OCI-LY1 (cell line): ENCODE results near the gene PSAT1.

Source experiments
- H2AFZ ChIP-seq: fragments of 200-600 bp; sonication (generic), shearing (Covaris generic); 2 replicates; pipeline ENCODE4 v1.6.0; 2014; ENCODE audit warnings: antibody characterized with exemption, mild to moderate bottlenecking, low read length
- H3F3A ChIP-seq: fragments of 200-600 bp; sonication (generic), shearing (Covaris generic); 2 replicates; pipeline ENCODE4 v1.6.0; 2014; ENCODE audit warnings: mild to moderate bottlenecking, antibody characterized with exemption, low read length, moderate library complexity; ENCODE audit not compliant: insufficient read depth
- H3K27ac ChIP-seq: fragments of 200-600 bp; sonication (generic); 2 replicates; pipeline ENCODE4 v1.5.1; 2014; ENCODE audit warnings: low read length, mixed run types, mild to moderate bottlenecking, low read depth; ENCODE audit not compliant: poor library complexity, severe bottlenecking
- H3K27me3 ChIP-seq: fragments of 200-600 bp; sonication (generic); 2 replicates; pipeline ENCODE4 v1.6.0; 2014; ENCODE audit warnings: antibody characterized with exemption, mild to moderate bottlenecking, low read length, moderate library complexity; ENCODE audit not compliant: insufficient read depth
- H3K36me3 ChIP-seq: fragments of 200-600 bp; sonication (generic); 2 replicates; pipeline ENCODE4 v1.6.1; 2014; ENCODE audit warnings: mild to moderate bottlenecking, antibody characterized with exemption, low read length, moderate library complexity, mixed read lengths; ENCODE audit not compliant: insufficient read depth
- H3K4me1 ChIP-seq: fragments of 200-600 bp; sonication (generic); 2 replicates; pipeline ENCODE4 v1.5.1; 2014; ENCODE audit warnings: mild to moderate bottlenecking, low read length, moderate library complexity; ENCODE audit not compliant: insufficient read depth, severe bottlenecking
- H3K4me2 ChIP-seq: fragments of 200-600 bp; sonication (generic), shearing (Covaris generic); 2 replicates; pipeline ENCODE4 v1.6.1; 2014; ENCODE audit warnings: low read length
- H3K4me3 ChIP-seq: fragments of 200-600 bp; sonication (generic); 2 replicates; pipeline ENCODE4 v1.5.1; 2014; ENCODE audit warnings: low read length, low read depth, mild to moderate bottlenecking, mixed read lengths; ENCODE audit not compliant: poor library complexity, severe bottlenecking
- H3K79me2 ChIP-seq: fragments of 200-600 bp; shearing (Covaris generic); 2 replicates; pipeline ENCODE4 v1.6.1; 2016; ENCODE audit warnings: mixed run types, low read length, mixed read lengths; ENCODE audit not compliant: insufficient read depth
- H3K9ac ChIP-seq: fragments of 200-600 bp; sonication (generic), shearing (Covaris generic); 2 replicates; pipeline ENCODE4 v1.6.1; 2014; ENCODE audit warnings: mild to moderate bottlenecking, low read length, mixed read lengths
- H3K9me2 ChIP-seq: fragments of 200-600 bp; sonication (generic), shearing (Covaris generic); 2 replicates; pipeline ENCODE4 v1.6.1; 2014; ENCODE audit warnings: low read depth, mild to moderate bottlenecking, low read length, mixed read lengths
- H3K9me3 ChIP-seq: fragments of 200-600 bp; shearing (Covaris generic); 2 replicates; pipeline ENCODE4 v1.6.1; 2014; ENCODE audit warnings: low read length, mixed read lengths
- H4K20me1 ChIP-seq: fragments of 200-600 bp; sonication (generic), shearing (Covaris generic); 2 replicates; pipeline ENCODE4 v1.6.0; 2016; ENCODE audit warnings: mild to moderate bottlenecking, low read length; ENCODE audit not compliant: insufficient read depth
- EZH2 ChIP-seq: fragments of 200-600 bp; sonication (generic), shearing (Covaris generic); IDR thresholded peaks from 2 replicates; pipeline ENCODE4 v1.8.0; 2017; ENCODE audit warnings: borderline replicate concordance, mixed run types, mild to moderate bottlenecking, antibody characterized with exemption, low read length, moderate library complexity, mixed read lengths
- TF ChIP-seq, protein P1 (sequence below): fragments of 200-600 bp; sonication (generic), shearing (Covaris generic); IDR thresholded peaks from 2 replicates; pipeline ENCODE4 v1.5.1; 2017; ENCODE audit warnings: mild to moderate bottlenecking, antibody characterized with exemption, low read length, moderate library complexity, mixed read lengths

PSAT1 gene

DNA sequence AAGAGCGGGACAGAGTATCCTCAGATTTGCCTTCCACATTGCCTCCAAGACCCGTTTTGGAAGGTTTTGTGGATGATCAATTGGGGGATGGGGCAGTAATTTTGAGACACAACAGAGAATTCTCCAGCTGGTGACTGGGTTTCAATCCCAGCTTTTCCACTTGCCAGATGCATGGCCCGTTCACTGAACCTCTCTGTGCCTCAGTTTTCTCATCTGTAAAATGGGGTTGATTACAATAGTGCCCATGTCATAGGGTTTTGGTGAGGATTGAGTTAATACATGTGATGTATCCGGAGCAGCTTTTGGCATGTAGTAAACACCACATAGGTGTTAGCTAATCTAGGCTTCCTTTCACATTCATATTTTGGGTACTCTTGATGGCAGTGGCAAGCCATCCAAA lies 59.7 kb downstream of the PSAT1 start:
- Histone ChIP-seq H3K36me3 (no peaks in the 10 kb centered on the region), H3K9ac (no peak overlapping the region), H3K4me1 (peaks cover 6% of the 10 kb centered on the region), H3K4me2 (no peak overlapping the region), H4K20me1 (no peaks in the 10 kb centered on the region), H3K9me2 (no peaks in the 10 kb centered on the region), H3K4me3 (no peak overlapping the region), H3K27ac (no peak overlapping the region), H3F3A (no peaks in the 10 kb centered on the region), H2AFZ (no peak overlapping the region), H3K27me3 (no peaks in the 10 kb centered on the region), H3K9me3 (no peaks in the 10 kb centered on the region), H3K79me2 (no peaks in the 10 kb centered on the region)
- TF ChIP-seq EZH2: no peak
- TF ChIP-seq, protein P1, sequence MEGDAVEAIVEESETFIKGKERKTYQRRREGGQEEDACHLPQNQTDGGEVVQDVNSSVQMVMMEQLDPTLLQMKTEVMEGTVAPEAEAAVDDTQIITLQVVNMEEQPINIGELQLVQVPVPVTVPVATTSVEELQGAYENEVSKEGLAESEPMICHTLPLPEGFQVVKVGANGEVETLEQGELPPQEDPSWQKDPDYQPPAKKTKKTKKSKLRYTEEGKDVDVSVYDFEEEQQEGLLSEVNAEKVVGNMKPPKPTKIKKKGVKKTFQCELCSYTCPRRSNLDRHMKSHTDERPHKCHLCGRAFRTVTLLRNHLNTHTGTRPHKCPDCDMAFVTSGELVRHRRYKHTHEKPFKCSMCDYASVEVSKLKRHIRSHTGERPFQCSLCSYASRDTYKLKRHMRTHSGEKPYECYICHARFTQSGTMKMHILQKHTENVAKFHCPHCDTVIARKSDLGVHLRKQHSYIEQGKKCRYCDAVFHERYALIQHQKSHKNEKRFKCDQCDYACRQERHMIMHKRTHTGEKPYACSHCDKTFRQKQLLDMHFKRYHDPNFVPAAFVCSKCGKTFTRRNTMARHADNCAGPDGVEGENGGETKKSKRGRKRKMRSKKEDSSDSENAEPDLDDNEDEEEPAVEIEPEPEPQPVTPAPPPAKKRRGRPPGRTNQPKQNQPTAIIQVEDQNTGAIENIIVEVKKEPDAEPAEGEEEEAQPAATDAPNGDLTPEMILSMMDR: no peak

DNA sequence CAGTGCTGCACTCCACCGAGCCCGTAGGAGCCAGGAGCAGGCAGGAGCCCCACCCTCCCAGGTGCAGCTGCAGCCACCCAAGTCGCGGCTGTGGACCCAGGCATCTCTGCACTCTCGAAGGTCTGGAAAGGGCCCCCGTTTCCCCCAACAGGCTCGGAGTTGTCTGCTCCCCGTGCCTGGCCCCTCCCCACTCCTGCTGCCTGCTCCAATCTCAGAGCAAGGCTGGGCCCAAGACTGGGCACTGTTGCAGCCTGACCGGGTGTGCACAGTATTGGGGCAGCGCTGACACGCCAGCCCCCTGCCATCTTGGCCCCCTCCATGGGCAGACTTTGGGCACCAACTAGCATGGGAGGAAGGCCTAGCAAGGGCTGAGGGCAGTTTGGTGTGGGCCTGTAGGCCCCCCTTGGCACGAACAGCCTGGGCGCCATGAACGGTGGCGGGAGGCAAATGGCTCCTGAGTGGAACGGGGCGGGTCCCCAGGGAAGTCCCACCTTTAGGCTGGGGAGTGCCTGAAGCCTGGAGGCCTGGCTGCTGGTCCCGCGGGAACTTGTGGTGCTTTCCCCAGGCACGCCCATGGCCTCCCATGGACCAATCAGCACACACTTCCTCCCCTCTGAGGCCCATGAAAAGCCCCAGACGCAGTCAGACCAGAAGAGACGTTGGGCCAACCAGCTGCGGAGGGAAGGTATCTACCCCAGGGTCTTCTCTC lies 60.4 kb downstream of the PSAT1 start:
- no peak overlapping the region for H2AFZ ChIP-seq
- no peak overlapping the region for H3K4me2 ChIP-seq
- H4K20me1 ChIP-seq: no peaks in the 10 kb centered on the region
- peaks cover 6% of the 10 kb centered on the region for H3K4me1 ChIP-seq
- no peaks in the 10 kb centered on the region for H3K9me3 ChIP-seq
- H3K9ac ChIP-seq: no peak overlapping the region
- no peaks in the 10 kb centered on the region for H3K27me3 ChIP-seq
- H3F3A ChIP-seq: no peaks in the 10 kb centered on the region
- TF ChIP-seq EZH2: no peak
- TF ChIP-seq, protein P1: no peak
- H3K27ac ChIP-seq: no peak overlapping the region
- no peak overlapping the region for H3K4me3 ChIP-seq
- no peaks in the 10 kb centered on the region for H3K9me2 ChIP-seq
- H3K79me2 ChIP-seq: no peaks in the 10 kb centered on the region
- no peaks in the 10 kb centered on the region for H3K36me3 ChIP-seq

DNA sequence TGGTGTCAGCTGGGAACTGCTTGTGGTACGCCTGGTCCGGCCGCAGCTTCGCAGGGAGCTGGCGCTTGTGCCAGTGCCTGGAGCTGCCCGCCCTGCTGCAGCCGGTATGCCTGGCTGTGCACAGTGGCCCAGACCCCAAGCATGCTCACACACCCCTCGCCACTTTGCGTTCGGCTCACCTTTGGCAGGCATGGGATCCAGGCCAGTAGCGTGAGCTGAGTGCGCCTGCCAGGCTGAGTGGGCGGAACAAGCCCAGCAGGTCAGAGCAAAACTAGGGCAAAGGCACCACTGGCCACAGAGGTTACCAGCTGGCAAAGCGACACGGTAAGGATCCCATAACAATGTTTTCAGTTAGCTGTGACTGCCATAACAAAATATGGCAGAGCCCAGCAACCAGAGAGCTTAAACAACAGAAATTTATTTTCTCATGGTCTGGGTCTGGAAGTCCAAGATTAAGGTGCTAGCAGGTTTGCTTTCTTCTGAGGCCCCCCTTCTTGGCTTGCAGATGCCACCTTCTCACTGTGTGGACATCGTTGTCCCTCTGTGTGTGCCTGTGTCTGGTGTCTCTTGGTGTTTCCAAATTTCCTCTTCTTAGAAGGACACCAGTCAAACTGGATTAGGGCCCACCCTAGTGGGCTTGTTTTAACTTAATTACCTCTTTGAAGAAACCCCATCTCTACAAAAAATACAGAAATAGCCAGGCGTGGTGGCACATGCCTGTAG lies 61.6 kb downstream of the PSAT1 start:
- H2AFZ ChIP-seq: no peak overlapping the region
- H3K27ac ChIP-seq: no peak overlapping the region
- no peak for TF ChIP-seq EZH2
- TF ChIP-seq, protein P1: no peak
- no peaks in the 10 kb centered on the region for H3K9me3 ChIP-seq
- H3K79me2 ChIP-seq: no peaks in the 10 kb centered on the region
- H3K4me2 ChIP-seq: no peak overlapping the region
- H3K4me3 ChIP-seq: no peak overlapping the region
- H4K20me1 ChIP-seq: no peaks in the 10 kb centered on the region
- H3K36me3 ChIP-seq: no peaks in the 10 kb centered on the region
- H3K4me1 ChIP-seq: peaks cover 6% of the 10 kb centered on the region
- H3K27me3 ChIP-seq: no peaks in the 10 kb centered on the region
- no peaks in the 10 kb centered on the region for H3K9me2 ChIP-seq
- no peaks in the 10 kb centered on the region for H3F3A ChIP-seq
- no peak overlapping the region for H3K9ac ChIP-seq
